Skeletal muscle satellite cell (primary cell): ENCODE measurements around the gene PRSS21.

ENCODE experiments used
- H3K27me3 ChIP-seq: 2 replicates; pipeline ENCODE4 v1.7.0; 2013; ENCODE audit warnings: low read length; ENCODE audit not compliant: control insufficient read depth, insufficient read depth
- H3K36me3 ChIP-seq: 2 replicates; pipeline ENCODE4 v1.7.0; 2013; ENCODE audit warnings: mild to moderate bottlenecking, control low read depth, low read length; ENCODE audit not compliant: insufficient read depth
- H3K4me1 ChIP-seq: 2 replicates; pipeline ENCODE4 v1.7.0; 2013; ENCODE audit warnings: low read length; ENCODE audit not compliant: control insufficient read depth, insufficient read depth
- H3K4me2 ChIP-seq: 2 replicates; pipeline ENCODE4 v1.7.0; 2013; ENCODE audit warnings: mild to moderate bottlenecking, low read length
- H3K4me3 ChIP-seq: 2 replicates; pipeline ENCODE4 v1.7.0; 2013; ENCODE audit warnings: low read length
- H3K9ac ChIP-seq: 2 replicates; pipeline ENCODE4 v1.7.0; 2013; ENCODE audit warnings: mild to moderate bottlenecking, low read depth, low read length, moderate library complexity
- H3K9me3 ChIP-seq: replicated peaks from 2 replicates; pipeline ENCODE4 v1.7.0; 2013; ENCODE audit warnings: mild to moderate bottlenecking, control low read depth, low read length

The PRSS21 gene

GRCh38 chr16:2831203-2831602, 14.2 kb downstream of the PRSS21 start:
- Histone ChIP-seq H3K4me1 (peaks cover 13% of the 10 kb centered on the region), H3K4me3 (no peak overlapping the region), H3K4me2 (no peak overlapping the region), H3K9me3 (no peaks in the 10 kb centered on the region), H3K27me3 (peaks cover 40% of the 10 kb centered on the region), H3K9ac (no peak overlapping the region), H3K36me3 (no peaks in the 10 kb centered on the region)

DNA sequence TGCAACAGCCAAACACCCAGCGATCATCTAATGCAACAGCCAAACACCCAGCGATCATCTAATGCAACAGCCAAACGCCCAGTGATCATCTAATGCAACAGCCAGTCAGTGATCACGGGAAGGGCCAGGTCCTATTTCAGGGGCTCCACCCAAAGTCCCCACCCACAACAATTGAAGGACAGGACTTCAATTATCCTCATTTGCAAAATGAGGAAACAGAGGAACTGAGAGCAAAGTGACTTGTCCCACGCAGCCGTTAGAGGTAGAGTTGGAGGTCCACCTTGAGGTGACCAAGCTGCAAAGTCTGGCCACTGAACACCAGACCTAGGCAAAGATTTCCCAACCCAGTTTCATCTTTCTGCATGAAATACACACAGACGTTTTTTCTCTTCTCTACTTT, 16.7 kb downstream of the PRSS21 start:
- Histone ChIP-seq H3K4me1 (peaks cover 14% of the 10 kb centered on the region), H3K27me3 (peaks cover 20% of the 10 kb centered on the region), H3K4me3 (no peak overlapping the region), H3K9me3 (no peaks in the 10 kb centered on the region), H3K9ac (no peak overlapping the region), H3K36me3 (no peaks in the 10 kb centered on the region), H3K4me2 (no peak overlapping the region)

DNA sequence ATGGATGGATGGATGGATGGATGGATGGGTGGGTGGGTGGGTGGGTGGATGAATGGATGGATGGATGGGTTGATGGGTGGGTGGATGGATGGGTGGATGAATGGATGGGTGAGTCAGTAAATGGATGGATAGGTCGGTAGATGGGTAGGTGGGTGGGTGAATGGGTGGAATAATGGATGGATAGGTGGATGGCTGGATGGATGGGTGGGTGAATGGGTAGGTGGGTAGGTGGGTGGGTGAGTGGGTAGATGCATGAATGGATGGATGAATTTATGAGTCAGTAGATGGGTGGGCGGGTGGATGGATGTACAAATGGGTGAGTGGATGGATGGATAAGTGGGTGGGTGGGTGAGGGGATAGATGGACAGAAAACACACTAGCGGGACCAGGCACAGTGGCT, 17.9 kb downstream of the PRSS21 start:
- Histone ChIP-seq H3K27me3 (peaks cover 20% of the 10 kb centered on the region), H3K4me1 (peaks cover 19% of the 10 kb centered on the region), H3K4me3 (no peak overlapping the region), H3K4me2 (peak overlapping the region; percentile 24), H3K9ac (no peak overlapping the region), H3K36me3 (no peaks in the 10 kb centered on the region), H3K9me3 (no peaks in the 10 kb centered on the region)

DNA sequence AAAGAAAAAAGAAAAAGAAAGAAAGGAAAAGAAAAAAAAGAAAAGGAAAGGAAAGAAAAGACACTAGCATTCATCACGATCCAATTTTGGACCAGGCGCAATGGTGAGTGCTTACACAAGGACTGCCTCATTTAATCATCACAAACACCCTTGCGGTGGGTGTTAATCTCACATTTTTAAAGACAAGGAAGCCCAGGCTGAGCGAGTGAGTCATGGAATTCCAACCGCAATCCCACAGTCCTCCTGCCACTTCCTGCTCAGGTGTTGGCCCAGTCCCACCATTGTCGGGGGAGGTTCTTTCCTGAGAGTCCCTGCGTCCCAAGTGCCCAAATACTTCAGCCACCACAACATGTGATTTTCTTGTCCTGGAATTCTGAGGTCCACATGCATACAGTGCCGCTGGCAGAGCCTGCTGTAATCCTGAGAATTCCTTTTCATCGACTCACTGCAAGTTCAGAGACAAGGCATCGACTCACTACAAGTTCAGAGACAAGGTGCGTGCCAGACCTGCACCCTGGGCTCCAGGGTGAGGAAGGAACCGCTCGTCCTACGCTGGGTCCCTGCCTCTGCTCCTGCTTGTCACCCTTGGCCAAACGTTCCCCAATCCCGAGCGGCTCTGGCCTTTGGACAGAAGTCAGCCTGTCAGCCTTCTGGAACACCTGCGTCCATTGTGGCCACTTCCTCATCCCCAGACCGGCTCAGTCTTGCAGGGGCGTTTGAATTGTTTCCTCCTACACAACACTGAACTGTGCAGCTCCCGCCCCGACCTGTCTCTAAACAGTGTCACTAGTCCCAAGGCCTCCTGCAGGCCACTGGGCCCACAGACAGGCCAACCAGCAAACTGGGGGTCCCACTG, 18.8 kb downstream of the PRSS21 start:
- no peak overlapping the region for H3K4me3 ChIP-seq
- H3K27me3 ChIP-seq: peaks cover 17% of the 10 kb centered on the region
- H3K4me1 ChIP-seq: peaks cover 19% of the 10 kb centered on the region
- H3K4me2 ChIP-seq: peak overlapping the region; percentile 24
- no peaks in the 10 kb centered on the region for H3K9me3 ChIP-seq
- H3K36me3 ChIP-seq: no peaks in the 10 kb centered on the region
- H3K9ac ChIP-seq: no peak overlapping the region

GRCh38 chr16:2836646-2837508, 19.8 kb downstream of the PRSS21 start:
- H3K27me3 ChIP-seq: peaks cover 9% of the 10 kb centered on the region
- no peaks in the 10 kb centered on the region for H3K36me3 ChIP-seq
- no peaks in the 10 kb centered on the region for H3K9me3 ChIP-seq
- H3K4me1 ChIP-seq: peaks cover 19% of the 10 kb centered on the region
- no peak overlapping the region for H3K9ac ChIP-seq
- no peak overlapping the region for H3K4me2 ChIP-seq
- H3K4me3 ChIP-seq: no peak overlapping the region

DNA sequence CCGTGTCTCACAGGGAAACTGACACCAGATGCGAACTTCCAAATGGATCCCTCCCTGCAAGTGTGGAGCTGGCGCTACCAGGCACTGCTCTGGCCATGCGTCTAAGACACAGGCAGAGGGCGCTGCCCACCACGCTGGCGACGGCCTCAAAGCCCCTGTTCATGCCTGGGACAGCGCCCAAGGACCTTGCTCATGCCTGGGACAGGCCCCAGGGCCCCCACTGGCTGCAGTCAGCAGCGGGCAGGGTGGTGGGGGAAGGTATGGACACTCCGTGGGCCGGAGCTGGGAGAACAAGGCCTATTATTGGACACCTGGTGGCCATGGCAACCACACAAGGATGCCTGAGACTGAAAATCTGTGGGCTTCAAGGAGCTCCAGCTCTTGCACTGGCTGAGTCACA, 21.9 kb downstream of the PRSS21 start:
- no peak overlapping the region for H3K4me3 ChIP-seq
- no peaks in the 10 kb centered on the region for H3K9me3 ChIP-seq
- H3K9ac ChIP-seq: no peak overlapping the region
- H3K4me2 ChIP-seq: no peak overlapping the region
- H3K4me1 ChIP-seq: peaks cover 22% of the 10 kb centered on the region
- no peaks in the 10 kb centered on the region for H3K27me3 ChIP-seq
- H3K36me3 ChIP-seq: no peaks in the 10 kb centered on the region

- H3K27me3 ChIP-seq: peaks cover 2% of the 10 kb centered on the region
- H3K36me3 ChIP-seq: no peaks in the 10 kb centered on the region
- no peak overlapping the region for H3K4me3 ChIP-seq
- no peak overlapping the region for H3K4me2 ChIP-seq
- H3K9ac ChIP-seq: no peak overlapping the region
- no peaks in the 10 kb centered on the region for H3K9me3 ChIP-seq
- H3K4me1 ChIP-seq: peaks cover 22% of the 10 kb centered on the region
Measured at GRCh38 chr16:2839650-2840450, 22.8 kb downstream of the PRSS21 start.

DNA sequence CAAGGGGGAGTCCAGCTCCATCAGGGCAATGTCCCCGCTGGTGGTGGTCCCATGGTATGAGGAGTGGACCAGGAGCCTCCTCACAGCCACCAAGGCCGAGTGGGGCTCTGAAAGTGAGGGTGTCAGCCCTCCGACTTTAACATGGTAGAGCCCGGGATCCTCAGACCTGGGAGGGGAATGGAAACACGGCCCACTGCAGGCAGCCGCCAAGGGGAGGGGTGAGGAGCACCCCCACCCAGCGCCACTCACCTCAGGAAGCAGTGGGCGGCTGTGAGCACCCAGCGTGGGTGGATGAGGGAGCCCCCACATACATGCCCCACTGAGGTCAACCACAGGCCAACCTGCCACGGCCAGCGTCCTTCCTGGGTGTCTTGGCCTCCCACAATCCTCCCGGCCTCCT, 23.9 kb downstream of the PRSS21 start:
- Histone ChIP-seq H3K4me1 (peaks cover 12% of the 10 kb centered on the region), H3K9me3 (no peaks in the 10 kb centered on the region), H3K27me3 (peaks cover 8% of the 10 kb centered on the region), H3K4me2 (no peak overlapping the region), H3K9ac (no peak overlapping the region), H3K36me3 (no peaks in the 10 kb centered on the region), H3K4me3 (no peak overlapping the region)

DNA sequence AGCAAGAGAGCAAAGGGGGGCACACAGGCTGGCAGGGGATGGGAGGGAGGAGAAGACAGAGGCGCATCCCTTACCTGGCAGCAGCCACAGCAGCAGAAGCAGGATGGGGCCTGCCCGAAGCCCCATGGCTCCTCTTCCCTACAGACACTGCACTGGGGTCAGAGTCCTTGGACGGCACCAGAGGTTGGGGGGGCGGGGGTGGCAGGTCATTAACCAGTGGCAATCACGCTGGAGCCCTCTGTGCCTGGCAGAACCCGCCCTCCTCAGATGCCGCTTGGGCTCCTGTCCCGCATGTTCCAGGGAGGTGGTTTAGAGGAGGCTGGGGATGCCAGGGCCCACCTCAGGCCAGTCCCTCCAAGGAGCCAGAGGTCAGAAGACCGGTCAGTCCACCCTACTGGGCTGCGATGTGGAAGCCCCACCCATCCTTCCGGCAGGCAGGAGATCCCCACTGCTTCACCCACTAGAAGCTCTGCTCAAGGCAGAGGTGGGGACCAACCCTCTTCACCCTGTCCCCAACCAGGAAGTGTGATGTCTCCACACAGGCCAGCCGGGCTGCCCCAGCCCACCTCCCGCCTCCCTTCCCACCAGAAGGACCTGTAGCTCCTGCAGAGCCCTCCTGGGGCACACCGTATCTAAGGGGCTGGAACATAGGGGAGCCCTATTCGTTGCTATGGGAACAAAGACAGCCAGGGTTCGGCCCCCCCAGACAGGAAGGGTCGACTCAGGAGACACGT, 24.7 kb downstream of the PRSS21 start:
- Histone ChIP-seq H3K9ac (no peak overlapping the region), H3K4me1 (peaks cover 13% of the 10 kb centered on the region), H3K9me3 (no peaks in the 10 kb centered on the region), H3K36me3 (no peaks in the 10 kb centered on the region), H3K4me2 (peak overlapping the region; percentile 46), H3K4me3 (peak overlapping the region; percentile 50), H3K27me3 (peaks cover 8% of the 10 kb centered on the region)

GRCh38 chr16:2842340-2843000, 25.4 kb downstream of the PRSS21 start:
- peak overlapping the region; percentile 46 for H3K4me2 ChIP-seq
- H3K9me3 ChIP-seq: no peaks in the 10 kb centered on the region
- H3K4me3 ChIP-seq: peak overlapping the region; percentile 50
- H3K27me3 ChIP-seq: peaks cover 8% of the 10 kb centered on the region
- no peak overlapping the region for H3K9ac ChIP-seq
- H3K36me3 ChIP-seq: no peaks in the 10 kb centered on the region
- H3K4me1 ChIP-seq: peaks cover 16% of the 10 kb centered on the region
